WTC11 (cell line): Measurements from ENCODE around the gene KIF5C. TPM values are rescaled to one million over a fixed set of nuclear protein-coding genes. Genes with fewer than 3 reads are reported as not detected.

ENCODE experiments used
- ATAC-seq: fragments of 200-7000 bp; cut with Tn5 transposase; 2 replicates; pipeline ENCODE4 v1.10.0; 2021; ENCODE audit warnings: mild to moderate bottlenecking, moderate library complexity
- CTCF ChIA-PET: fragments of 300-600 bp; sonication (Branson Sonifier 250); formaldehyde crosslinking; loops from one replicate; lab custom pipeline; 2021; ENCODE audit warnings: antibody characterized with exemption; lab: Charles Lee
- POLR2A ChIA-PET: fragments of 350-600 bp; sonication (Branson Sonifier 250); formaldehyde crosslinking; loops from one replicate; lab custom pipeline; 2021; ENCODE audit warnings: antibody characterized with exemption; lab: Charles Lee
- DNase-seq: peaks from one replicate; pipeline ENCODE4 v3.0.0; 2021; ENCODE audit warnings: low spot score
- H3K27ac Mint-ChIP-seq: 2 replicates; pipeline ENCODE4 v1.8.0; 2021; ENCODE audit warnings: mixed read lengths
- H3K27me3 Mint-ChIP-seq: 2 replicates; pipeline ENCODE4 v1.8.0; 2021; ENCODE audit warnings: low read depth, mild to moderate bottlenecking, moderate library complexity, mixed read lengths
- H3K36me3 Mint-ChIP-seq: 2 replicates; pipeline ENCODE4 v1.8.0; 2021; ENCODE audit warnings: mixed read lengths
- H3K4me1 Mint-ChIP-seq: 2 replicates; pipeline ENCODE4 v1.8.0; 2022; ENCODE audit warnings: mixed read lengths
- H3K4me3 Mint-ChIP-seq: 2 replicates; pipeline ENCODE4 v1.8.0; 2021; ENCODE audit warnings: mild to moderate bottlenecking, moderate library complexity, mixed read lengths
- H3K9me3 Mint-ChIP-seq: 2 replicates; pipeline ENCODE4 v1.8.0; 2021; ENCODE audit warnings: mixed read lengths
- ARID4B ChIP-seq: sonication (generic); formaldehyde crosslinking; IDR thresholded peaks from 2 replicates; pipeline ENCODE4 v1.8.0; 2023; ENCODE audit warnings: missing genetic modification reagents, mild to moderate bottlenecking, borderline replicate concordance
- CBFB ChIP-seq: sonication (generic); formaldehyde crosslinking; IDR thresholded peaks from 2 replicates; pipeline ENCODE4 v1.8.1; 2022; ENCODE audit warnings: mild to moderate bottlenecking, low read depth, missing genetic modification reagents
- ERG ChIP-seq: fragments of 250-450 bp; sonication (Bioruptor Pico); IDR thresholded peaks from 2 replicates; pipeline ENCODE4 v1.8.0; 2021; ENCODE audit warnings: mild to moderate bottlenecking
- ESRRA ChIP-seq: sonication (generic); formaldehyde crosslinking; IDR thresholded peaks from 2 replicates; pipeline ENCODE4 v1.8.1; 2022; ENCODE audit warnings: mild to moderate bottlenecking, missing genetic modification reagents, borderline replicate concordance
- ETV6 ChIP-seq: sonication (generic); formaldehyde crosslinking; IDR thresholded peaks from 2 replicates; pipeline ENCODE4 v1.8.1; 2022; ENCODE audit warnings: mild to moderate bottlenecking, missing genetic modification reagents
- FOXK1 ChIP-seq: sonication (generic); formaldehyde crosslinking; IDR thresholded peaks from 2 replicates; pipeline ENCODE4 v1.8.0; 2022; ENCODE audit warnings: mild to moderate bottlenecking, moderate library complexity, missing genetic modification reagents
- IRF2 ChIP-seq: sonication (generic); formaldehyde crosslinking; IDR thresholded peaks from 2 replicates; pipeline ENCODE4 v1.8.0; 2022; ENCODE audit warnings: low read depth, missing genetic modification reagents, borderline replicate concordance
- MLX ChIP-seq: sonication (generic); formaldehyde crosslinking; IDR thresholded peaks from 2 replicates; pipeline ENCODE4 v1.8.1; 2023; ENCODE audit warnings: mild to moderate bottlenecking, missing genetic modification reagents, moderate library complexity
- NR3C1 ChIP-seq: sonication (generic); formaldehyde crosslinking; conservative IDR thresholded peaks from 2 replicates; pipeline ENCODE4 v1.8.1; 2023; ENCODE audit warnings: low read depth, mild to moderate bottlenecking, missing genetic modification reagents
- OVOL2 ChIP-seq: fragments of 250-450 bp; sonication (Bioruptor Pico); IDR thresholded peaks from 2 replicates; pipeline ENCODE4 v1.9.0; 2021; ENCODE audit warnings: mild to moderate bottlenecking, borderline replicate concordance
- PREB ChIP-seq: sonication (generic); formaldehyde crosslinking; IDR thresholded peaks from 2 replicates; pipeline ENCODE4 v1.8.1; 2022; ENCODE audit warnings: mild to moderate bottlenecking, missing genetic modification reagents, moderate library complexity, borderline replicate concordance
- SOX15 ChIP-seq: fragments of 250-450 bp; sonication (Bioruptor Pico); IDR thresholded peaks from 2 replicates; pipeline ENCODE4 v1.9.0; 2021; ENCODE audit warnings: mild to moderate bottlenecking
- SP1 ChIP-seq: sonication (generic); formaldehyde crosslinking; conservative IDR thresholded peaks from 2 replicates; pipeline ENCODE4 v1.8.1; 2022; ENCODE audit warnings: missing genetic modification reagents
- TEAD1 ChIP-seq: sonication (generic); formaldehyde crosslinking; IDR thresholded peaks from 2 replicates; pipeline ENCODE4 v1.8.0; 2022; ENCODE audit warnings: mild to moderate bottlenecking, missing genetic modification reagents
- USF2 ChIP-seq: sonication (generic); formaldehyde crosslinking; IDR thresholded peaks from 2 replicates; pipeline ENCODE4 v1.8.1; 2023; ENCODE audit warnings: mild to moderate bottlenecking, missing genetic modification reagents, moderate library complexity
- ZMAT4 ChIP-seq: fragments of 250-450 bp; sonication (Bioruptor Pico); IDR thresholded peaks from 2 replicates; pipeline ENCODE4 v1.9.0; 2021; ENCODE audit warnings: mild to moderate bottlenecking
- ZNF425 ChIP-seq: fragments of 250-450 bp; sonication (Bioruptor Pico); conservative IDR thresholded peaks from 2 replicates; pipeline ENCODE4 v1.9.0; 2021; ENCODE audit warnings: mild to moderate bottlenecking
- ZSCAN18 ChIP-seq: fragments of 250-450 bp; sonication (Bioruptor Pico); IDR thresholded peaks from 2 replicates; pipeline ENCODE4 v2.1.2; 2022; ENCODE audit warnings: mild to moderate bottlenecking, moderate library complexity
- total RNA-seq: library from RNA; stranded (reverse); gene quantifications from 3 replicates; pipeline ENCODE4 v1.2.3, GENCODE V29; 2021

The KIF5C gene
- total RNA-seq, 1 experiment from 2014 or later, result 73.5 TPM

- no peak overlapping the region for H3K4me3 Mint-ChIP-seq
- ATAC-seq (no peak), DNase-seq (no peak)
- H3K4me1 Mint-ChIP-seq, result peaks cover 41% of the 10 kb centered on the region
- no peaks in the 10 kb centered on the region for H3K27me3 Mint-ChIP-seq
- CTCF ChIA-PET, result interaction anchor here (0.9 to 1.4 kb wide), 2 partner anchors 9 to 10 kb away, joined by 4 read pairs; no protein-coding TSS in a partner anchor
- TF ChIP-seq FOXK1 (no peak), IRF2 (CRISPR knock-in tag) (no peak), ERG (CRISPR knock-in tag) (no peak), SP1 (no peak), MLX (CRISPR knock-in tag) (no peak), ZMAT4 (no peak), SOX15 (CRISPR knock-in tag) (no peak), OVOL2 (CRISPR knock-in tag) (no peak), NR3C1 (no peak), PREB (CRISPR knock-in tag) (no peak), ARID4B (CRISPR knock-in tag) (no peak), TEAD1 (CRISPR knock-in tag) (no peak), ZSCAN18 (CRISPR knock-in tag) (no peak), ZNF425 (CRISPR knock-in tag) (no peak), ETV6 (no peak), USF2 (CRISPR knock-in tag) (no peak), CBFB (CRISPR knock-in tag) (no peak), ESRRA (CRISPR knock-in tag) (no peak)
- POLR2A ChIA-PET, result no interaction called here
- no peak overlapping the region for H3K27ac Mint-ChIP-seq
- peaks cover 11% of the 10 kb centered on the region for H3K36me3 Mint-ChIP-seq
- no peaks in the 10 kb centered on the region for H3K9me3 Mint-ChIP-seq
These were observed 94.6 kb downstream of the KIF5C start for GRCh38 chr2:148969659-148970061.
